Trophoblast cell (in vitro differentiated cells and primary cell): Measurements from ENCODE around the gene CBX4.

Experiments
- DNase-seq, 2 donors: peaks; one replicate each; pipeline ENCODE4 v3.0.0-alpha.2; 2016
- H2AFZ ChIP-seq: 2 replicates; pipeline ENCODE4 v1.6.1; 2013; ENCODE audit warnings: low read length, moderate library complexity, mild to moderate bottlenecking; ENCODE audit not compliant: insufficient read depth, poor library complexity
- H2AK5ac ChIP-seq: 2 replicates; pipeline ENCODE4 v1.6.1; 2013; ENCODE audit warnings: mild to moderate bottlenecking, low read length
- H2BK120ac ChIP-seq: 2 replicates; pipeline ENCODE4 v1.6.1; 2013; ENCODE audit warnings: low read length, mild to moderate bottlenecking, moderate library complexity; ENCODE audit not compliant: insufficient read depth, poor library complexity
- H2BK12ac ChIP-seq: 2 replicates; pipeline ENCODE4 v1.6.1; 2013; ENCODE audit warnings: mild to moderate bottlenecking, low read length, moderate library complexity
- H2BK5ac ChIP-seq: 2 replicates; pipeline ENCODE4 v1.6.1; 2013; ENCODE audit warnings: low read length, low read depth, moderate library complexity, mild to moderate bottlenecking; ENCODE audit not compliant: poor library complexity
- H3K14ac ChIP-seq: 2 replicates; pipeline ENCODE4 v1.6.1; 2013; ENCODE audit warnings: mild to moderate bottlenecking, low read length
- H3K18ac ChIP-seq: 2 replicates; pipeline ENCODE4 v1.6.1; 2013; ENCODE audit warnings: mild to moderate bottlenecking, low read length
- H3K23ac ChIP-seq: 2 replicates; pipeline ENCODE4 v1.6.1; 2013; ENCODE audit warnings: low read length
- H3K27ac ChIP-seq: 2 replicates; pipeline ENCODE4 v1.5.1; 2013; ENCODE audit warnings: low read depth, mild to moderate bottlenecking, inconsistent platforms, low read length, moderate library complexity
- H3K27me3 ChIP-seq: 2 replicates; pipeline ENCODE4 v1.6.1; 2013; ENCODE audit warnings: inconsistent platforms, mild to moderate bottlenecking, low read length, moderate library complexity; ENCODE audit not compliant: insufficient read depth
- H3K36me3 ChIP-seq, 2 experiments: 1 replicate in 1 of 2; 2 replicates in 1 of 2; pipeline ENCODE4 v1.6.1; 2013; ENCODE audit warnings: low read length in 2 of 2, mild to moderate bottlenecking in 2 of 2, moderate library complexity in 1 of 2; ENCODE audit not compliant: insufficient read depth in 2 of 2, control insufficient read depth in 1 of 2
- H3K4ac ChIP-seq: 2 replicates; pipeline ENCODE4 v1.6.1; 2013; ENCODE audit warnings: low read depth, mild to moderate bottlenecking, low read length, moderate library complexity
- H3K4me1 ChIP-seq, 2 experiments: 1 replicate in 1 of 2; 2 replicates in 1 of 2; pipeline ENCODE4 v1.6.1; 2013; ENCODE audit warnings: low read length in 2 of 2, mild to moderate bottlenecking in 2 of 2, moderate library complexity in 1 of 2; ENCODE audit not compliant: insufficient read depth in 2 of 2, control insufficient read depth in 1 of 2
- H3K4me2 ChIP-seq: 2 replicates; pipeline ENCODE4 v1.6.1; 2013; ENCODE audit warnings: inconsistent platforms, mild to moderate bottlenecking, low read length, moderate library complexity
- H3K4me3 ChIP-seq: 2 replicates; pipeline ENCODE4 v1.5.1; 2013; ENCODE audit warnings: mild to moderate bottlenecking, low read depth, low read length, inconsistent platforms
- H3K79me1 ChIP-seq: one replicate; pipeline ENCODE4 v1.6.1; 2013; ENCODE audit warnings: low read length
- H3K79me2 ChIP-seq: 2 replicates; pipeline ENCODE4 v1.6.1; 2013; ENCODE audit warnings: low read length, mild to moderate bottlenecking; ENCODE audit not compliant: control insufficient read depth, insufficient read depth, poor library complexity
- H3K9ac ChIP-seq: 2 replicates; pipeline ENCODE4 v1.6.1; 2013; ENCODE audit warnings: mild to moderate bottlenecking, low read length
- H3K9me3 ChIP-seq: 2 replicates; pipeline ENCODE4 v1.6.1; 2013; ENCODE audit warnings: low read depth, mild to moderate bottlenecking, control low read depth, inconsistent platforms, low read length; ENCODE audit not compliant: insufficient read depth
- H4K12ac ChIP-seq: 2 replicates; pipeline ENCODE4 v1.6.1; 2013; ENCODE audit warnings: low read depth, mild to moderate bottlenecking, low read length, moderate library complexity
- H4K8ac ChIP-seq: 2 replicates; pipeline ENCODE4 v1.6.1; 2013; ENCODE audit warnings: low read depth, mild to moderate bottlenecking, low read length, moderate library complexity
- H4K91ac ChIP-seq: one replicate; pipeline ENCODE4 v1.6.1; 2013; ENCODE audit warnings: low read depth, mild to moderate bottlenecking, low read length, moderate library complexity
- WGBS: extraction: QIAGEN DNeasy Blood & Tissue Kit; methylation state at CpG from one replicate; pipeline ENCODE4 v1.1.7; 2013; ENCODE audit warnings: missing lambda C conversion rate; ENCODE audit not compliant: insufficient read length, insufficient coverage; ENCODE audit errors: extremely low coverage; 5-methylcytosine and 5-hydroxymethylcytosine counted together

CBX4 gene

GRCh38 chr17:79825580-79825921 lies 13.7 kb downstream of the CBX4 start:
- Histone ChIP-seq H2AK5ac (no peak overlapping the region), H3K4me2 (no peak overlapping the region), H2AFZ (no peak overlapping the region), H4K91ac (no peak overlapping the region), H2BK12ac (no peak overlapping the region), H3K14ac (no peak overlapping the region), H3K9ac (no peak overlapping the region), H4K8ac (no peak overlapping the region), H3K36me3 (no peaks in the 10 kb centered on the region), H3K18ac (no peak overlapping the region), H4K12ac (no peak overlapping the region), H3K4ac (no peak overlapping the region), H3K4me3 (no peak overlapping the region), H2BK5ac (no peak overlapping the region), H3K79me2 (no peaks in the 10 kb centered on the region), H3K23ac (no peak overlapping the region), H3K4me1 (no peaks in the 10 kb centered on the region), H3K79me1 (no peaks in the 10 kb centered on the region), H2BK120ac (no peak overlapping the region), H3K27ac (no peak overlapping the region), H3K9me3 (peaks cover 5% of the 10 kb centered on the region), H3K27me3 (peaks cover 17% of the 10 kb centered on the region)
- no CpG with 5 or more reads among the region's 5 CpGs for WGBS
- no peak for DNase-seq

GRCh38 chr17:79824893-79825579 lies 14.2 kb downstream of the CBX4 start:
- H3K9me3 ChIP-seq: peaks cover 5% of the 10 kb centered on the region
- H3K27me3 ChIP-seq: peaks cover 12% of the 10 kb centered on the region
- H3K9ac ChIP-seq: no peak overlapping the region
- no peak overlapping the region for H3K18ac ChIP-seq
- H4K91ac ChIP-seq: no peak overlapping the region
- H2BK120ac ChIP-seq: no peak overlapping the region
- no peak overlapping the region for H2BK12ac ChIP-seq
- H3K27ac ChIP-seq: no peak overlapping the region
- H4K12ac ChIP-seq: no peak overlapping the region
- H3K14ac ChIP-seq: no peak overlapping the region
- DNase-seq: no peak
- no peaks in the 10 kb centered on the region for H3K79me1 ChIP-seq
- no peak overlapping the region for H3K4me2 ChIP-seq
- no peak overlapping the region for H2BK5ac ChIP-seq
- H2AK5ac ChIP-seq: no peak overlapping the region
- no peak overlapping the region for H3K23ac ChIP-seq
- H3K36me3 ChIP-seq: no peaks in the 10 kb centered on the region
- no peak overlapping the region for H4K8ac ChIP-seq
- H3K4me1 ChIP-seq: no peaks in the 10 kb centered on the region
- H3K79me2 ChIP-seq: no peaks in the 10 kb centered on the region
- H2AFZ ChIP-seq: no peak overlapping the region
- no peak overlapping the region for H3K4me3 ChIP-seq
- H3K4ac ChIP-seq: no peak overlapping the region
- WGBS: no CpG with 5 or more reads among the region's 6 CpGs

- no peaks in the 10 kb centered on the region for H3K4me1 ChIP-seq
- H4K12ac ChIP-seq: no peak overlapping the region
- H3K4me3 ChIP-seq: no peak overlapping the region
- no peaks in the 10 kb centered on the region for H3K79me1 ChIP-seq
- H2AK5ac ChIP-seq: no peak overlapping the region
- H3K23ac ChIP-seq: no peak overlapping the region
- H3K27ac ChIP-seq: no peak overlapping the region
- H3K9me3 ChIP-seq: peaks cover 5% of the 10 kb centered on the region
- H3K9ac ChIP-seq: no peak overlapping the region
- H3K18ac ChIP-seq: no peak overlapping the region
- no peak overlapping the region for H3K4me2 ChIP-seq
- H3K14ac ChIP-seq: no peak overlapping the region
- no peak for DNase-seq
- H4K8ac ChIP-seq: no peak overlapping the region
- H4K91ac ChIP-seq: no peak overlapping the region
- H3K79me2 ChIP-seq: no peaks in the 10 kb centered on the region
- no peak overlapping the region for H3K4ac ChIP-seq
- H3K36me3 ChIP-seq: no peaks in the 10 kb centered on the region
- H2BK12ac ChIP-seq: no peak overlapping the region
- no CpG with 5 or more reads among the region's 17 CpGs for WGBS
- no peak overlapping the region for H2BK120ac ChIP-seq
- H3K27me3 ChIP-seq: peaks cover 6% of the 10 kb centered on the region
- no peak overlapping the region for H2AFZ ChIP-seq
- H2BK5ac ChIP-seq: no peak overlapping the region
These were observed 15.0 kb downstream of the CBX4 start for GRCh38 chr17:79824234-79824633.

GRCh38 chr17:79822583-79823124 lies 16.6 kb downstream of the CBX4 start:
- Histone ChIP-seq H3K79me2 (no peaks in the 10 kb centered on the region), H2AK5ac (no peak overlapping the region), H3K27ac (no peak overlapping the region), H3K4me1 (no peaks in the 10 kb centered on the region), H3K79me1 (no peaks in the 10 kb centered on the region), H3K23ac (no peak overlapping the region), H3K27me3 (peaks cover 10% of the 10 kb centered on the region), H4K12ac (no peak overlapping the region), H2AFZ (no peak overlapping the region), H2BK12ac (no peak overlapping the region), H3K36me3 (no peaks in the 10 kb centered on the region), H3K9ac (no peak overlapping the region), H3K9me3 (peaks cover 3% of the 10 kb centered on the region), H3K4me3 (no peak overlapping the region), H3K18ac (no peak overlapping the region), H2BK5ac (no peak overlapping the region), H4K91ac (no peak overlapping the region), H3K14ac (no peak overlapping the region), H4K8ac (no peak overlapping the region), H3K4ac (no peak overlapping the region), H2BK120ac (no peak overlapping the region), H3K4me2 (no peak overlapping the region)
- no CpG with 5 or more reads among the region's 17 CpGs for WGBS
- DNase-seq: no peak
